ENCODE measurements around the gene TAF1. TPM values are rescaled to one million over a fixed set of nuclear protein-coding genes. Genes with fewer than 3 reads are reported as not detected.
"Not testable (repeated sequence)": the region's sequence is repeated elsewhere in the genome, so short reads cannot be mapped to it uniquely, and the experiment has no call there.

The TAF1 gene
- total RNA-seq, 2 experiments from 2014 or later = 29.0 to 33.0 TPM

- no peaks in the 10 kb centered on the region for H3K27me3 Mint-ChIP-seq
- H3K9me3 Mint-ChIP-seq = no peaks in the 10 kb centered on the region
- H3K36me3 Mint-ChIP-seq (ENCODE audit: low read depth) = peaks cover 30% of the 10 kb centered on the region
- H3K4me3 Mint-ChIP-seq = peak overlapping the region; percentile 92
- peak; percentile 21 for DNase-seq
- H3K4me1 Mint-ChIP-seq = peaks cover 33% of the 10 kb centered on the region
- peak overlapping the region; percentile 99 for H3K27ac Mint-ChIP-seq
- CTCF ChIA-PET = interaction anchor here (0.7 kb wide), 1 partner anchor 184 kb away, joined by 3 read pairs; no protein-coding TSS in a partner anchor
- POLR2A ChIA-PET = interaction anchor here (0.6 to 2.6 kb wide), 18 partner anchors 32 to 308 kb away, joined by 3 to 101 read pairs (median 7); partner anchors contain the start of genes IL2RG, MED12, NONO and OGT
These were observed 608 bp downstream of the TAF1 start for GRCh38 chrX:71366674-71367256.

- ChIA-PET CTCF (no interaction called here), POLR2A (interaction anchor here (1.0 to 2.6 kb wide), 7 partner anchors 31 to 184 kb away, joined by 3 to 101 read pairs (median 21); partner anchors contain the start of genes OGT and ZMYM3)
- no peaks in the 10 kb centered on the region for H3K27me3 Mint-ChIP-seq
- no peaks in the 10 kb centered on the region for H3K9me3 Mint-ChIP-seq
- peak overlapping the region; percentile 99 for H3K27ac Mint-ChIP-seq
- H3K4me1 Mint-ChIP-seq = peaks cover 33% of the 10 kb centered on the region
- H3K36me3 Mint-ChIP-seq (ENCODE audit: low read depth) = peaks cover 33% of the 10 kb centered on the region
- peak; percentile 19 for DNase-seq
- H3K4me3 Mint-ChIP-seq = peak overlapping the region; percentile 92
These were observed 1.2 kb downstream of the TAF1 start for GRCh38 chrX:71367396-71367795.

GRCh38 chrX:71372388-71372787, 6.2 kb downstream of the TAF1 start:
- CTCF ChIA-PET = no interaction called here
- POLR2A ChIA-PET = no interaction called here

GRCh38 chrX:71378732-71379131, 12.6 kb downstream of the TAF1 start:
- ChIA-PET POLR2A (no interaction called here), CTCF (interaction anchor here (0.6 kb wide), 1 partner anchor 69 kb away, joined by 3 read pairs; no protein-coding TSS in a partner anchor)
- Mint-ChIP-seq H3K4me3 (no peak overlapping the region), H3K36me3 (ENCODE audit: low read depth) (peaks cover 58% of the 10 kb centered on the region), H3K27me3 (no peaks in the 10 kb centered on the region), H3K27ac (no peak overlapping the region), H3K4me1 (no peaks in the 10 kb centered on the region), H3K9me3 (no peaks in the 10 kb centered on the region)
- DNase-seq = no peak

More at GRCh38 chrX:71372388-71372787, 6.2 kb downstream of the TAF1 start:
- H3K4me3 Mint-ChIP-seq = no peak overlapping the region
- no peak for DNase-seq
- no peak overlapping the region for H3K27ac Mint-ChIP-seq
- no peaks in the 10 kb centered on the region for H3K9me3 Mint-ChIP-seq
- peaks cover 23% of the 10 kb centered on the region for H3K4me1 Mint-ChIP-seq
- H3K27me3 Mint-ChIP-seq = no peaks in the 10 kb centered on the region
- peaks cover 48% of the 10 kb centered on the region for H3K36me3 Mint-ChIP-seq (ENCODE audit: low read depth)

- H3K4me3 Mint-ChIP-seq, DNase-seq, CTCF ChIA-PET, H3K27ac Mint-ChIP-seq, H3K4me1 Mint-ChIP-seq, H3K27me3 Mint-ChIP-seq, H3K9me3 Mint-ChIP-seq, POLR2A ChIA-PET: not testable (repeated sequence)
- H3K36me3 Mint-ChIP-seq (ENCODE audit: low read depth) = peaks cover 67% of the 10 kb centered on the region
These were observed 25.6 kb downstream of the TAF1 start for GRCh38 chrX:71391725-71392124.

GRCh38 chrX:71393919-71394318, 27.8 kb downstream of the TAF1 start:
- H3K27ac Mint-ChIP-seq = no peak overlapping the region
- no peaks in the 10 kb centered on the region for H3K4me1 Mint-ChIP-seq
- H3K27me3 Mint-ChIP-seq = no peaks in the 10 kb centered on the region
- DNase-seq = no peak
- ChIA-PET CTCF (no interaction called here), POLR2A (interaction anchor here (1.9 kb wide), 1 partner anchor 28 kb away, joined by 4 read pairs; the partner anchor contains the start of gene TAF1)
- H3K4me3 Mint-ChIP-seq = no peak overlapping the region
- peaks cover 72% of the 10 kb centered on the region for H3K36me3 Mint-ChIP-seq (ENCODE audit: low read depth)
- no peaks in the 10 kb centered on the region for H3K9me3 Mint-ChIP-seq

GRCh38 chrX:71396576-71396975, 30.4 kb downstream of the TAF1 start:
- H3K27ac Mint-ChIP-seq = no peak overlapping the region
- ChIA-PET POLR2A (no interaction called here), CTCF (no interaction called here)
- no peaks in the 10 kb centered on the region for H3K27me3 Mint-ChIP-seq
- H3K4me1 Mint-ChIP-seq = no peaks in the 10 kb centered on the region
- H3K4me3 Mint-ChIP-seq = no peak overlapping the region
- H3K9me3 Mint-ChIP-seq = no peaks in the 10 kb centered on the region
- DNase-seq = no peak
- peaks cover 64% of the 10 kb centered on the region for H3K36me3 Mint-ChIP-seq (ENCODE audit: low read depth)

- H3K27ac Mint-ChIP-seq = no peak overlapping the region
- no peaks in the 10 kb centered on the region for H3K27me3 Mint-ChIP-seq
- no peak for DNase-seq
- ChIA-PET POLR2A (no interaction called here), CTCF (no interaction called here)
- no peaks in the 10 kb centered on the region for H3K9me3 Mint-ChIP-seq
- H3K4me1 Mint-ChIP-seq = no peaks in the 10 kb centered on the region
- peaks cover 40% of the 10 kb centered on the region for H3K36me3 Mint-ChIP-seq (ENCODE audit: low read depth)
- H3K4me3 Mint-ChIP-seq = no peak overlapping the region
These were observed 34.6 kb downstream of the TAF1 start for GRCh38 chrX:71400710-71401109.

DNA sequence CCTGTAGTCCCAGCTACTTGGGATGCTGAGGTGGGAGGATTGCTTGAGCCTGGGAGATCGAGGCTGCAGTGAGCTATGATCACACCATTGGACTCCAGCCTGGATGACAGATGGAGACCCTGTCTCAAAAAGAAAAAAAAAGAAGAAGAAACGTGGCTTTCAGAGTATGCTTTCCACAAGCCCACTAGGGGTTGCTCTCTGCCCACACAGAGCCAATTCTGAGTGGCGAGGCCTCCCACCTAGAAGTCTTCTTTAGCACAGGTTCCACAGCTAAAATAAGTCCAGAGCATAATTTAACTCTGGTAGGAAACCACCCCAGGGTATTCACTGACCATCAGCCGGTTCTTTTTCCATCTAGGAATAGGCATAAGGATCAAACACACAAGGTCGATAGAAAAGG, 50.1 kb downstream of the TAF1 start:
- H3K27me3 Mint-ChIP-seq, DNase-seq, H3K4me3 Mint-ChIP-seq, H3K27ac Mint-ChIP-seq, CTCF ChIA-PET, H3K4me1 Mint-ChIP-seq, POLR2A ChIA-PET, H3K9me3 Mint-ChIP-seq: not testable (repeated sequence)
- peaks cover 21% of the 10 kb centered on the region for H3K36me3 Mint-ChIP-seq (ENCODE audit: low read depth)

DNA sequence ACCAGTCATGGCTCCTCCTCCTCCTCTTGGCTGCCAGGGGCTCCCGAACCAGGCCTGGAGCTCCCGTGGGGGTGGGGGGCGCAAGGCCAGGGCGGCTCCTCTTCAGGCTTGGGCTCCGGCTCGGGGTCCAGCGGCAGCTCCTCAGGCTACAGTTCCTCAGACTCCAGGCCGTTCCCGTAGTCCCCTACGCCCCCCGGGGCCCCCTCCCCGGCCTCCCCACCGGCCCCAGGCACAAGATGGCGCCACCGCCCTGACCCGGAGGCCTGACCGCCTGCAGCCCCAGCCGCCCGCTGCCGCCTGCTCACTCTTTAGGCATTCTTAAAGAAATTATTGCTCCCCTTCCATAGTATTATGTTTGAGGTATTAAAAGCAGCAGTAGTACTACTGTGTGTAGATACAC, 54.5 kb downstream of the TAF1 start:
- Mint-ChIP-seq H3K36me3 (ENCODE audit: low read depth) (peaks cover 30% of the 10 kb centered on the region), H3K9me3 (no peaks in the 10 kb centered on the region), H3K27me3 (no peaks in the 10 kb centered on the region), H3K4me1 (no peaks in the 10 kb centered on the region), H3K27ac (no peak overlapping the region), H3K4me3 (no peak overlapping the region)
- CTCF ChIA-PET = no interaction called here
- POLR2A ChIA-PET = no interaction called here
- DNase-seq = no peak

DNA sequence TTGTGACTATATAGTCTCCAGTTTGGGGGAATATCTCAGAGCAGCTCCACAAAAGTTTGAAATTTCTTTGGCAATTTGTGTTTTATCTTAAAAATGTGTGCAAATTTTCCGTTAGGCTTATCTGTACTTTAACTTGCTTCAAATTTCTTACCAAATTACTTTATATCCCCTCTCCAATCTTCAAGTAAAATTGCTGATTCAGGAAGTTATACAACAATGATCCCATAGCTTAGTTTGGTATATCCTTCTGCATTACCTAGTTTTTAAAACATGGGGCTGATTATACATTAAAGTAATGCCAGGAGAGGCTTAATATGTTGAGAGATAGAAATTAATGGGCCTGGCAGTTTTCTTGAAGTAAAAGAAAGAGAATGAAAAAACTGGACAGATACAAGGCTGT, 66.6 kb downstream of the TAF1 start:
- no peak for DNase-seq
- Mint-ChIP-seq H3K27me3 (no peaks in the 10 kb centered on the region), H3K9me3 (no peaks in the 10 kb centered on the region), H3K4me1 (no peaks in the 10 kb centered on the region), H3K36me3 (ENCODE audit: low read depth) (peaks cover 30% of the 10 kb centered on the region), H3K4me3 (no peak overlapping the region), H3K27ac (no peak overlapping the region)
- ChIA-PET CTCF (no interaction called here), POLR2A (no interaction called here)

DNA sequence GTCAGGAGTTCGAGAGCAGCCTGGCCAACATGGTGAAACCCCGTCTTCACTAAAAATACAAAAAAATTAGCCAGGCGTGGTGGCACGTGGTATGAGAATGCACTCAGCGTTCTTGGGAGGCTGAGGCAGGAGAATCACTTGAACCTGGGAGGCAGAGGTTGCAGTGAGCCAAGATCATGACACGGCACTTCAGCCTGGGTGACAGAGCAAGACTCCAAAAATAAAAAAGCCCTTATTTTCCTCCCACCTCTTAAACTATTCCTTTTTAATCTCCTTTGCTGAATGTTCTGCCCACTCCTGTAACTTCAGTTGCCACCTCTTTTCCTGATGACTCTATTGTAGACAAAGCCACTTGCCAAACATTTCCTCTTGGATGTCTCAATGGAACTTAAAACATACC, 72.6 kb downstream of the TAF1 start:
- no peak overlapping the region for H3K27ac Mint-ChIP-seq
- no peak for DNase-seq
- H3K36me3 Mint-ChIP-seq (ENCODE audit: low read depth) = peaks cover 46% of the 10 kb centered on the region
- no peak overlapping the region for H3K4me3 Mint-ChIP-seq
- H3K9me3 Mint-ChIP-seq = no peaks in the 10 kb centered on the region
- CTCF ChIA-PET = no interaction called here
- no peaks in the 10 kb centered on the region for H3K27me3 Mint-ChIP-seq
- POLR2A ChIA-PET = interaction anchor here (1.6 kb wide), 1 partner anchor 94 kb away, joined by 4 read pairs; the partner anchor contains the start of gene OGT
- peaks cover 3% of the 10 kb centered on the region for H3K4me1 Mint-ChIP-seq

GRCh38 chrX:71439420-71439819, 73.3 kb downstream of the TAF1 start:
- no peak overlapping the region for H3K27ac Mint-ChIP-seq
- peaks cover 44% of the 10 kb centered on the region for H3K36me3 Mint-ChIP-seq (ENCODE audit: low read depth)
- H3K4me1 Mint-ChIP-seq = peaks cover 3% of the 10 kb centered on the region
- H3K9me3 Mint-ChIP-seq = no peaks in the 10 kb centered on the region
- H3K27me3 Mint-ChIP-seq = no peaks in the 10 kb centered on the region
- ChIA-PET POLR2A (no interaction called here), CTCF (no interaction called here)
- no peak for DNase-seq
- H3K4me3 Mint-ChIP-seq = no peak overlapping the region

- no peak for DNase-seq
- ChIA-PET POLR2A (no interaction called here), CTCF (no interaction called here)
- H3K27ac Mint-ChIP-seq = no peak overlapping the region
- H3K27me3 Mint-ChIP-seq = no peaks in the 10 kb centered on the region
- peaks cover 40% of the 10 kb centered on the region for H3K36me3 Mint-ChIP-seq (ENCODE audit: low read depth)
- no peaks in the 10 kb centered on the region for H3K9me3 Mint-ChIP-seq
- H3K4me1 Mint-ChIP-seq = peaks cover 3% of the 10 kb centered on the region
- no peak overlapping the region for H3K4me3 Mint-ChIP-seq
These were observed 73.7 kb downstream of the TAF1 start for GRCh38 chrX:71439896-71440295.
